Neural cell (in vitro differentiated cells): ENCODE measurements around the gene TMEM59L.

Experiments used
- EP300 ChIP-seq: fragments of 450-650 bp; conservative IDR thresholded peaks from 2 replicates; pipeline ENCODE4 v1.6.1; 2014; ENCODE audit warnings: antibody characterized with exemption, mild to moderate bottlenecking, moderate library complexity; ENCODE audit not compliant: poor library complexity, severe bottlenecking
- EZH2 ChIP-seq: fragments of 200-600, 300-800 bp; shearing (Covaris generic), sonication (generic); IDR thresholded peaks from 2 replicates; pipeline ENCODE4 v1.6.1; 2014; ENCODE audit warnings: antibody characterized with exemption, low read length, borderline replicate concordance, mild to moderate bottlenecking; ENCODE audit not compliant: insufficient read depth, poor library complexity, severe bottlenecking
- MXI1 ChIP-seq: fragments of 450-650 bp; conservative IDR thresholded peaks from 2 replicates; pipeline ENCODE4 v1.6.1; 2014; ENCODE audit warnings: antibody characterized with exemption, mild to moderate bottlenecking; ENCODE audit not compliant: poor library complexity, severe bottlenecking
- POLR2AphosphoS5 ChIP-seq: IDR thresholded peaks from 2 replicates; pipeline ENCODE4 v1.6.1; 2012
- RAD21 ChIP-seq: fragments of 450-650 bp; conservative IDR thresholded peaks from 2 replicates; pipeline ENCODE4 v1.6.1; 2014; ENCODE audit warnings: antibody characterized with exemption, mild to moderate bottlenecking, moderate library complexity
- SMC3 ChIP-seq: fragments of 450-650 bp; conservative IDR thresholded peaks from 2 replicates; pipeline ENCODE4 v1.6.1; 2014; ENCODE audit warnings: antibody characterized with exemption, mild to moderate bottlenecking, moderate library complexity; ENCODE audit not compliant: poor library complexity
- TAF1 ChIP-seq: IDR thresholded peaks from 2 replicates; pipeline ENCODE4 v1.6.1; 2012; ENCODE audit warnings: low read depth
- TF ChIP-seq, protein P1 (sequence below): fragments of 450-650 bp; IDR thresholded peaks from 2 replicates; pipeline ENCODE4 v1.5.1; 2014; ENCODE audit warnings: antibody characterized with exemption, mild to moderate bottlenecking, moderate library complexity; ENCODE audit not compliant: poor library complexity, severe bottlenecking
- TF ChIP-seq, protein P2 (sequence below): IDR thresholded peaks from 2 replicates; pipeline ENCODE4 v1.6.1; 2012; ENCODE audit warnings: borderline replicate concordance

DNA sequence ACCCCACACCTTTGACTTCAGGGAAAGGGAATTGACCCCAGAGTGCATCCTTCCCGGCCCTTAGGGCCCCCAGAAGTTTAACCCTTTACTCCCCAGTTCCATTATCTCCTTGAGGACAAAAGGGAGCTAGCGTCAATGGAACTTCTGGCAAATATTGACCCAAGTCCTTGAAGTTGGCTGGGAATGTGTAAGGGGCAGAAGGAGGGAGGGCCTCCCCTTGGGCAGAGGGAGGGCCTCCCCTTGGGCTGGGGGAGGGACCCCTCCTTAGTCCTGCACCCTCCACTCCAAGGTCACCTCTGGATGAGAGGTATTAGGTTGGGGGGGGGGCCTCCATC is 3.0 kb upstream of the TMEM59L start:
- no peak for TF ChIP-seq SMC3
- TF ChIP-seq, protein P1, sequence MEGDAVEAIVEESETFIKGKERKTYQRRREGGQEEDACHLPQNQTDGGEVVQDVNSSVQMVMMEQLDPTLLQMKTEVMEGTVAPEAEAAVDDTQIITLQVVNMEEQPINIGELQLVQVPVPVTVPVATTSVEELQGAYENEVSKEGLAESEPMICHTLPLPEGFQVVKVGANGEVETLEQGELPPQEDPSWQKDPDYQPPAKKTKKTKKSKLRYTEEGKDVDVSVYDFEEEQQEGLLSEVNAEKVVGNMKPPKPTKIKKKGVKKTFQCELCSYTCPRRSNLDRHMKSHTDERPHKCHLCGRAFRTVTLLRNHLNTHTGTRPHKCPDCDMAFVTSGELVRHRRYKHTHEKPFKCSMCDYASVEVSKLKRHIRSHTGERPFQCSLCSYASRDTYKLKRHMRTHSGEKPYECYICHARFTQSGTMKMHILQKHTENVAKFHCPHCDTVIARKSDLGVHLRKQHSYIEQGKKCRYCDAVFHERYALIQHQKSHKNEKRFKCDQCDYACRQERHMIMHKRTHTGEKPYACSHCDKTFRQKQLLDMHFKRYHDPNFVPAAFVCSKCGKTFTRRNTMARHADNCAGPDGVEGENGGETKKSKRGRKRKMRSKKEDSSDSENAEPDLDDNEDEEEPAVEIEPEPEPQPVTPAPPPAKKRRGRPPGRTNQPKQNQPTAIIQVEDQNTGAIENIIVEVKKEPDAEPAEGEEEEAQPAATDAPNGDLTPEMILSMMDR: no peak
- no peak for TF ChIP-seq MXI1
- TF ChIP-seq POLR2AphosphoS5: no peak
- TF ChIP-seq EZH2: no peak
- TF ChIP-seq TAF1: no peak
- no peak for TF ChIP-seq RAD21
- TF ChIP-seq, protein P2, sequence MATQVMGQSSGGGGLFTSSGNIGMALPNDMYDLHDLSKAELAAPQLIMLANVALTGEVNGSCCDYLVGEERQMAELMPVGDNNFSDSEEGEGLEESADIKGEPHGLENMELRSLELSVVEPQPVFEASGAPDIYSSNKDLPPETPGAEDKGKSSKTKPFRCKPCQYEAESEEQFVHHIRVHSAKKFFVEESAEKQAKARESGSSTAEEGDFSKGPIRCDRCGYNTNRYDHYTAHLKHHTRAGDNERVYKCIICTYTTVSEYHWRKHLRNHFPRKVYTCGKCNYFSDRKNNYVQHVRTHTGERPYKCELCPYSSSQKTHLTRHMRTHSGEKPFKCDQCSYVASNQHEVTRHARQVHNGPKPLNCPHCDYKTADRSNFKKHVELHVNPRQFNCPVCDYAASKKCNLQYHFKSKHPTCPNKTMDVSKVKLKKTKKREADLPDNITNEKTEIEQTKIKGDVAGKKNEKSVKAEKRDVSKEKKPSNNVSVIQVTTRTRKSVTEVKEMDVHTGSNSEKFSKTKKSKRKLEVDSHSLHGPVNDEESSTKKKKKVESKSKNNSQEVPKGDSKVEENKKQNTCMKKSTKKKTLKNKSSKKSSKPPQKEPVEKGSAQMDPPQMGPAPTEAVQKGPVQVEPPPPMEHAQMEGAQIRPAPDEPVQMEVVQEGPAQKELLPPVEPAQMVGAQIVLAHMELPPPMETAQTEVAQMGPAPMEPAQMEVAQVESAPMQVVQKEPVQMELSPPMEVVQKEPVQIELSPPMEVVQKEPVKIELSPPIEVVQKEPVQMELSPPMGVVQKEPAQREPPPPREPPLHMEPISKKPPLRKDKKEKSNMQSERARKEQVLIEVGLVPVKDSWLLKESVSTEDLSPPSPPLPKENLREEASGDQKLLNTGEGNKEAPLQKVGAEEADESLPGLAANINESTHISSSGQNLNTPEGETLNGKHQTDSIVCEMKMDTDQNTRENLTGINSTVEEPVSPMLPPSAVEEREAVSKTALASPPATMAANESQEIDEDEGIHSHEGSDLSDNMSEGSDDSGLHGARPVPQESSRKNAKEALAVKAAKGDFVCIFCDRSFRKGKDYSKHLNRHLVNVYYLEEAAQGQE: no peak
- no peak for TF ChIP-seq EP300
